ENCODE results near the gene ERMP1.

DNA sequence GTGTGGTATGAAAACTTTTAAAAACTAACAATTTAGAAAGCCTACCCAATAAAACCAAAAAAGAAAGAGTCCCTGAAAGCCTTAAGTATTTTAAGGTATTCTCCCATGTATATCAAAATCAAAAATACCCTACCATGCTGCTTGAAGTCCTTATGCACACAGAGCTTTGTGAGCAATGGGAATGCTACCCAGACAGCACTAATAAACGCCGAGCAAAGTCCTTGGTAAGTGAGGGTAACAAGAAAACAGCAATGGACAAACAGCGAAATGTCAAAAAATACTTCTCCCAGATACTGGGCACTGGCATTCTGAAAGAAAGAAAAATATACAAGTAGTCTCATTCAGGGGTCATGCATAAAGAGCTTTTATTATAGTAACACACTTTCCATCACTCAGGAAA, 27.4 kb downstream of the ERMP1 start:
- no peak for TF ChIP-seq FOXM1 (IDR thresholded peaks at IDR 0.05; ENCODE audit: low read depth, low read length)
- TF ChIP-seq, protein P1, sequence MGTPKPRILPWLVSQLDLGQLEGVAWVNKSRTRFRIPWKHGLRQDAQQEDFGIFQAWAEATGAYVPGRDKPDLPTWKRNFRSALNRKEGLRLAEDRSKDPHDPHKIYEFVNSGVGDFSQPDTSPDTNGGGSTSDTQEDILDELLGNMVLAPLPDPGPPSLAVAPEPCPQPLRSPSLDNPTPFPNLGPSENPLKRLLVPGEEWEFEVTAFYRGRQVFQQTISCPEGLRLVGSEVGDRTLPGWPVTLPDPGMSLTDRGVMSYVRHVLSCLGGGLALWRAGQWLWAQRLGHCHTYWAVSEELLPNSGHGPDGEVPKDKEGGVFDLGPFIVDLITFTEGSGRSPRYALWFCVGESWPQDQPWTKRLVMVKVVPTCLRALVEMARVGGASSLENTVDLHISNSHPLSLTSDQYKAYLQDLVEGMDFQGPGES (IDR thresholded peaks at IDR 0.05) = no peak

Data from GM12878 (cell line).